ENCODE measurements around the gene PPIA.

GRCh38 chr7:44765579-44766415, 30.7 kb upstream of the PPIA start:
- TF ChIP-seq CTCF (IDR thresholded peaks at IDR 0.05) (no peak), POLR2A (IDR thresholded peaks at IDR 0.05) (no peak)
